Endometrial microvascular endothelial cells (primary cell): ENCODE measurements around the gene ZNF423. TPM values are rescaled to one million over a fixed set of nuclear protein-coding genes. Genes with fewer than 3 reads are reported as not detected.

Experiments used
- in situ Hi-C: cut with HindIII; loops from 2 replicates; pipeline ENCODE4 v1.10.0; 2017; ENCODE audit warnings: low sequenced_read_pairs, low pct_unique_long_range_greater_than_20kb; ENCODE audit errors: inconsistent ontology term
- total RNA-seq: library from RNA; depleted of rRNA; stranded (reverse); fragments of >200 nt; gene quantifications from one replicate; pipeline ENCODE4 v1.2.3, GENCODE V29; 2015; ENCODE audit errors: inconsistent ontology term

ZNF423 gene
- total RNA-seq, 1 donor from 2014 or later, result 1.2 TPM

DNA sequence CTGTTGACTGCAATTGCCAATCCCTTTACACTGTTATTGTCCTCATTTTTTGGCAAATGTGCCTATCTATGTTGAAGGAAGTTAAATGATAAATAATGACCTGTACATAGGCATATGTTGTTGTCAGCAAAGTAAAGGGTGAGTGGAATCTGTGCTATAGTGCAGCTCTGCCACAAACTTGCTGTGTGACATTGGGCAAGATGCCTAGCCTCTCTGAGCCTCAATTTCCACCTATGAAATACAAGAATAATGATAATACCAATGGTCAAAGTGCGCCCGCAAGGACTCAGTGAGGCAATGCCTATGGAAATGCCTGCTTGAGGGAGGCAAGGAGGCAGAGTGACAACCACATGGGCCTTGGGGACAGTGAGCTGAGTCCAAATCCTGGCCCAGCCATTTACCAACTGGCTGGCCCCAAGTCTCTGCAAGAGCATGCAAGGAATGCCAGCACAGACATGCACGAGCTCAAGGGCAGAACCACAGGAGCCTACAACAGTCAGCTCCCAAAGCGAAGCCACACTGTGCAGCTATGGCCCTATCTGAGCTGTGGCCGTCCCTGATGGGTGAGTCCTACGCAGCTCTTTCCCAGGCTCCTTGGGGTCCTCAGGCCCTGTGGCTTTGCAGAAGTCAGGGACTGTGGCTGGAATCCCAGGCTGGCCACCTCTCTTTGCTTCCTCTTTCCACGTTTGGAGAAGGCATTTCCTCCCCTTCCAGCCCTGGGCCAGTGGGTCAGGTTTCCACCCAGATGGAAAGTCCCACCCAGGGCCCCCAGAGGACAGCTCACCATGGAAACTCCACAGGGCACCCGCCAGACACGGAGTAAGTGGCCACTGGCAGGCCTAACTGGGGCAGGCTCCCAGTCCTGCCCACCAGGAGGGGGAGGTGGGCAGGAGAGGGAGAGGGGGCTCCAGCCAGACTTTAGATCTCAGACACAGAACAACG, 82.1 kb downstream of the ZNF423 start:
- in situ Hi-C loops, result no loop called here

DNA sequence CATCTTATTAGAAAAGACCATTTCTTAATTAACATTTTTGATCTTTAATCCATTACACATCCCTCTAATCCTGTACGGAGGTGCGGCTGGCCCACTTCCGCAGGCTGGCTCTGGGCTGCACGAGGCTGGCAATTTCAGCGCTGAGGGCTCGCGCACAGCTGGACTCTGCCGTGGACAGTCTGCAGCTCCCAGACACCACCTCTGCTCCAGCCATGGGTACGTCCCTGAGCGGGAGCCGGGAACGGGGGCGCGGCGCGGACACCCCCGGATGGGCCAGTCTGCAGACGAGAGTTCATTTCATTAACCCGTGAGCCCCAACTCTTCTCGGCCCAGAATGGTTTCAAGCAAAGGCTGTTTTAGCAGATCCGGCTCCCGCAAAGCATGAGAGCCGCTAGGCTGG, 87.9 kb downstream of the ZNF423 start:
- in situ Hi-C loops, result no loop called here

DNA sequence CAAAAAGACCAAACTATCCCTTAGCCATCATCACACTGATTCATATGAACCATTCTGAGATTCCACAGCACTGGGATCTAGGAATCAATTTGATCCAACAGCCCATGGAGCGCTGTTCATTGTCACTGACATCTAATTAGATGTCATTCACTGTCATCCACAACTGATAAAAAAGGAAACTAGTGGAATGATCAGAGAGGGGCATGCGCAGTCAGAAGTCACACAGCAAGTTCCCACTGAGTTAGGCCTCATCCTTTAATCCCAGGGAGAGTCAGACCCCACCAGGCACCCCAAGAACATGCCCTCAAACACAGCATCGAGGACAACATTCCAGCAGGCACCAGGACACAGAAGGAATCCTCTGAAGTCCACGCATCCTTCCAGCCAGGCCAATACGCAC, 88.5 kb downstream of the ZNF423 start:
- in situ Hi-C loops, result no loop called here

DNA sequence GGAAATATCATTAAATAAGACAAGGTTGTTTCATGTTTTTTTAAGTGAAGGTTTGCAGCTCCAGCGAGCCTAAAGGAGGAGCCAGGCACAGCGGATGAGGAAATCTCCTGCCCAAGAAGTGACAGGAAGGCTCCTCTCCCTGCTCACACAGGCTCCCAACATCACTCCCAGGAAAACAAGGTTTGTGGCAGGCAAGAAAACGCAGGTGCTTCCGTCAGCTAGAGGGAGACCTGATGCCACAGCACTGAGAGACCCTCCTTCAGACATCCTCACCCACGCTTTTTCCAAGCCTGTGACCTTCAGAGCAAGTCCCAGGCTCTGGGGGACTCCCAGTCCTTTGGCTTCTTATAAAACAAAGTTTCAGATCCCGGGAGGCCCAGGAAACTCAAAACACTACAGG, 89.7 kb downstream of the ZNF423 start:
- in situ Hi-C loops, result no loop called here

DNA sequence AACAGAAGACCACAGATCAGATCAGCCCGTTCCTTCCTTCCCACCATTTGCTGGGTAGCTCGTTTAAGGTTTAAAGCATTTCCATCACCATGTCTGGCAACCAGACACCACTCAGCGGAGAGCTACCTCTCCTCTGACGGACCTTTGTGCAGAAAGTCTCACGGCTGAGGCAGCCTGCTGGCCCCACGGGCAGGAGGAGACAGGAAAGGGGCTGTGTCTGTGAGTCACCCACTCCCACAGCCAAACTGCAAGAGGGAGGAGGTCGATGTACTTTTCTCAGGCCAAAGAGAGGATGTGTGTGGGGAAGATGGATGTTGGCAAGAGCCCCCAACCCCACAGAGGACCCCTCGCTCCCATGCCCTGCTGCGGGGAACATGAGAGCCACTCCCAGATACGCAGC, 92.1 kb downstream of the ZNF423 start:
- in situ Hi-C loops, result no loop called here

DNA sequence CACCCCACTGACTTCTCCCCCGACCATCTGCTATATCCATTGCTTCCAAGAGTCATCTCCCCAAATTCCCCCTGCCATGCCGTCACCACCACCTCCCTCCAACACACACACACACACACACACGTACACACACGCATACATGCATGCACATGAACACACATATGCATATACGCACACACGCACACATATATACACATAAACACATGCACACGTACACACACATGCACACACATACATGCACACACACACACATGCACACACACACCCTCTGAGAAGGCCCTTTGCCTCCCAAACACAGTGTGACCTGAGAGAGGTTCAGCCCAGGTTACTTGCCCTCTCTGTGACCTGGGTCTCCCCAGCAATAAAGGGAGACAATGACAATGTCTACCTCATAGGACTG, 95.1 kb downstream of the ZNF423 start:
- in situ Hi-C loops, result no loop called here

DNA sequence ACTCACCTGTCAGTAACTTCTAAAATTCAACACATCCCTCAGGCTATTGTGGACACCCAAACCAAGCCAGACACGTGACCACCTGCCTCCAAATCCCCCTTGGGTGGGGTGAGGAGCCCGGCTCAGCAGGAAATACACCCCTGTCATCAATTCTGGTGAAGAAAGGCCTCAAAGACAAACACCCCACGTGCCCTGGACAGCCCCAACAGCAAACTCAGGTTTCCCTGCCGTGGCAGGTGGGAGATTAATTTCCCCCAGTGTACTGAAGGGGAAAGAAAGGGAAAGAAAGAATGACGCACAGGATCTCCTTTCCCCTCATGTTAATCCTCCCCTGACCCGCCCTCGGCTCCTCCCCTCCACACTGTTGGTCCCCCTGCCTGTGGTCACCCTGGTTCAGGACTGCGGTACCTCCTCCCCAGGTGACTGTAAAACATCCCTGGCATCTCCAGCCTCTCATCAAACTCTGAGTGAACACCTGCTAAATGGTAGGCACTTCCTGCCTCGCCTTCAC, 98.3 kb downstream of the ZNF423 start:
- in situ Hi-C loops, result no loop called here

DNA sequence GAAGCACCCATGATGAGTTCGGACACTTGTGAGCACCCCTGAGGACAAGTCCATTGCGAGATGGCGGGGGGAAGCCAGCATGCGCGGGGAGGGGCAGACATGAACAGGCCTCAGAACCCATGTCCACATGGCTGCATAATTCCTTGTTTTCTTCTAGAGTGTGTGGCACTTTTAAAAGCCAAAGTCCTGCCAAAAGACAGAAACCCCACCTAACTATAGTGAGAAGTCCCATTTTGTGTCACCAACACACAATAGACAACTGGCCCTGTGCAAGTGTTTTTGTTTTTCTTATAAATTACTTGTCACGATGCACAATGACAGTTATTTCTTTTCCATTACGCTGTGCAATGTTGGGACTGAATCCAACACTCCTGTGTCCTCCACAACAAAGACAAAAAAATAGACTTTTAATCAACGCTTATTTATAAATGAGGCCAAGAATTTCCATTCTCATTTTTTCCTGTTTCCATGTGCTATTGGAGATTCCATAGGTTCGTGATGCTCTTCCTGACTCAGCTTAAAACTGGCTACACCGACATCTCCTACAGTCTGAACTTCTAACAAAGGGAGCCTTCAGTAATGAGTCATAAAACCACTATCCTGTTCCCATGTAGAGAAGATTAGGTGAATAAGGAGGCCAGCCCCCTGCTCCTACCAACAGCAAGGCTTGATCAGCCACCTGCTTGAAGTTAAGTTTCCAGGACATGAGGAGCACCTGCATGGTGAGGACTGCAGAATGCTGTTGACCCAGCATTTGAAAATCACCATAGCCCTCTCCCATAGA, 98.9 kb downstream of the ZNF423 start:
- in situ Hi-C loops, result no loop called here

DNA sequence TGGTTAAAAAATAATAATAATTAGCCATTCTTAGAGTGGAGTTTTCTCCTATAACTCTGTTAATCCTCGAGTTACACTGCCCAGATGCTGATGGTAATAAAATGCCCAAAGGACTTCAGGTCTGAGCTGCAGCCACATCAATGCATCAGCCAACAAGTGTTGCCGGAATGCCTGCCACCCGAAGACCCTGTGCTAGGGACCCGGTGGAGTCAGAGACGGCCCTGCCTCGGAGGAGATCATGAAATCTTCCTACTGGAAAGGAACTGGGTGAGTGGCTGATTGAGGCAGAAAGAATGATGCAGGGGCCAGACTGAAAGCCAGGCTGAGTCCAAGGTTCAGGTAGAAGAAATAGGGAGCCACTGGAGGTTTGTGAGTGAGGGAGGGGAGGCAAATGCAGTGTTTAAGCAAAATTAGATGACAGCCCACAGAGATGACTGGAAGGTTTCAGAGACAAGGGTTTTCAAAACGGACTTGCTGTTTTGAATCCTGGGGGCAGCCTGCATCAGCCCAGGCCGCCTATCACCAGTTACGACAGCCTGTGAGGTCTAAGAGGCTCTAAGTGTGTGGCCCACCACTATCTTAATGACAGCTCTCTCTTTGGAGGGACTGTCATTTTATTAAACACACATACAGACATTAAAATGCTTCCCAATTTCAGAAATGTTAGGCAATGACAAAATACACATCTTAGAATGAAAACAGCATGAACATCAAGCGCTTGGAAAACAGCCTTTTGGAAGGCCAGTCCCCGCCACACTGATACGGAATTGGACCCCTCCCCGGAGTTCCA, 100.0 kb downstream of the ZNF423 start:
- in situ Hi-C loops, result no loop called here

DNA sequence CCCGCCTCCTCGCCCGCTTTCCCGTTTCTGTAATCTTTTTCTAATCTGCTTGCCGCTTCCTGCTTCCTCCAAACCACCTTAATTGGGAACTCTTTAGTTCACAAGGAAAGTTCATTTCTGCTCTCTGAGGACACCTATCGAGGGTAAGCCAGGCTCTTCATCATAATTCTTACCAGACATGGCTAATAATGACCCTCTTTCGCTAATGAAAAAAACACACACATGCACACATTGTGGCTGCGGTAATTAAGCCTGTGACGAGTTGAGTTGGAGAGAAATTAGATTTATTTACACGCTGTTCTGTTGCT, 100.6 kb downstream of the ZNF423 start:
- in situ Hi-C loops, result no loop called here

DNA sequence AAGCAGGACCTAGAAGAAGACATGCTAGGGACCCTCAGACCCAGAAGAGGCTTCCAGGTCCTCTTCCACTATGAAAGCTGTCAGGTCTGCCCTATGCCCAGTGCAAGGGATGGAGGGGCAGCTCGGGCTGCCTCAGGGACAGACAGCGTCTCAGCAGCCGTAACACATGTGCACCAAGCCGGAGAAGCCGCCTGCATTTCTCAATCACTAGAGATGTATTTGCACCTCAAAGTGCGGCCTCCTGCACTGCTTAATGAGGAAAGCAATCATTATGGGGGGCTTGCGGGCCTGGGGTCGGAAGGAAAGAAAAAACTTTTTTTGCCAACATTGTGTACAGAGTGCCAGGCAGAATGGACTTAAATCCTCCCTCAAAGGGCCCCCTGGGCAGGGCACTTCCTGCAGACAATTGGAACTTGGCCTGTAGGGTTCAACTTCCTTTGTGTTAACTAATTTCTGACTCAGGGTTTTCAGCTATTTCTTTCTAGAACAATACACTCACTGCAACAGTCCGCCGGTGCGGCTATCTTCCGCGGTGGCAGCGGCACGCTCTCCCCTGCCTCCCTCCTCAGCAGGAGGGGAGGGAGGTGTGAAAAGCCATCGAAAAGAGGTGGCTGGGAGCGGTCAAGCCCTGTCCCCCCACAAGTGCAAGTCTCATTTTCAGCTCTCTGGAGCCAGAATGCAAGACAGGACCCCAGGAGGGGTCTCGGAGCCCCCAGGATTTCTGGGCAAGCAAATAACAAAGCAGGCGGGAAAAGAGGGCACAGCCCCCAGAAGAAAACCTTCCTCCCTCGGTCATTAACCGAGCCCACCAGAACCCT, 101.2 kb downstream of the ZNF423 start:
- in situ Hi-C loops, result no loop called here

DNA sequence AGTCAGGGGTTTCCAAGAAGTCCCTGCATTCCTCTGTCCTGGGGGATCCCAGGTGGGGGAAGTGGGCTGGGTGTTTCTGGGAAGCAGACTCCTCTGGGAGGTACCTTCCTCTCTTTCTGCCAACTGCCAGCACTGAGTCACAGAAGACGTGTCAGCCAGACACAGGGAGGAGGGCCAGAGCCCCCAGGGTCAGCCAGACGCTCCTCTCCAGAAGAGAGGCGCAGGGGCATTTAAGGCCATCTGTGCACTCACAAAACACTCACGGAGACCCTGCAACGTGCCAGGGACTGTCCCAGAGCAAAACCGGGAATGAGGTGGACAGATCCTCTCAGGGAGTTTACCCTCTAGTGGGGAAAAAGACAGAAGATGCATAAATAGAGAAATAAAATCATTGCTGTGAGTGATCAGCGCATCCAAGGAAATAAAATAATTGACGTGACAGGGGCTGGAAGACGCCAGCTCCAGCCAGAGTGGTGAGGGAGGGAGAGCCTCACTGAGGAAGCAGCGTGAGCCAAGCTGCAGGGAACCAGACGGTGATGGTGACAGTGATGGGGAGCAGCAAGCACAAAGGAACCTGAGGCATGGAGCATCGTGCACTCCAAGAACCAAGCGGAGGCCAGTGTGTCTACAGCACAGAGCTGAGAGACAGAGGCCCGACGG, 105.4 kb downstream of the ZNF423 start:
- in situ Hi-C loops, result no loop called here

DNA sequence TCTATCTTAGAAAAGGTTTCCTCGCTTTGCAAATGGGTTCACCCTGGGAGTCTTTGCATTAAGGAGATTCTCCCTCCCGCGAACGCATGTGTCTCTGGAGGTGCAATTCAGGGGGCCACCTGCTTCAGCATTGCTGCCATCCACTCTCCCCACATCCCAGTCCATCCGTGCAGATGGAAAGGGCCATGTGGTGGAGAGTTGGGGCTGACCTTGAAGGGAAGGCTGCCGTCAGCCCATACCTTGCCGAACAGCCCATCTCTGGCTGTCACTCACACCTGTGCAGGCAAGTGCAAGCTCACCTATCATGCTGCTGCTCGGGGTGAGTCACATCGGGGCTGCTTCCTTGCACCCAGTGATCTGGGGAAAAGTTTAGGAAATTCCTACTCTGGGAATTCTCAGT, 106.1 kb downstream of the ZNF423 start:
- in situ Hi-C loops, result no loop called here

DNA sequence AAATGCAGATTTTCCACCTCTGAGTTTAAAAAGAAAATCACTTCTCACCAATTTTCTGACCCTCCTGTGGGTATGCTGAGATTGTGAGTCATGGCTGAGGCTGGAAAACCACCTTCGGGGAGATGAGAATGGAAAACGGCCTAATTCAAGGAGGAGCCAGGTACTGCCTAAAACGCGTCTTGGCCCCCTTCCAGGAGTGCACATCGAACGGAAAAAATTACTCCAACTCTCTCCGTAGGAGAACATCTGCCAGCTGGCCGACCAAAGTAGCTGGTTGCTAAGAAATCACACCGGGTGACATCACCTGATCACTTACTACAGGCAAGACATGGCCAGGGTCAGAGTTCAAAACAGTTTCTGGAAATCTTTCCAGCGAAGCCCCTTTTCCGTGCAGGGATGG, 107.6 kb downstream of the ZNF423 start:
- in situ Hi-C loops, result no loop called here

DNA sequence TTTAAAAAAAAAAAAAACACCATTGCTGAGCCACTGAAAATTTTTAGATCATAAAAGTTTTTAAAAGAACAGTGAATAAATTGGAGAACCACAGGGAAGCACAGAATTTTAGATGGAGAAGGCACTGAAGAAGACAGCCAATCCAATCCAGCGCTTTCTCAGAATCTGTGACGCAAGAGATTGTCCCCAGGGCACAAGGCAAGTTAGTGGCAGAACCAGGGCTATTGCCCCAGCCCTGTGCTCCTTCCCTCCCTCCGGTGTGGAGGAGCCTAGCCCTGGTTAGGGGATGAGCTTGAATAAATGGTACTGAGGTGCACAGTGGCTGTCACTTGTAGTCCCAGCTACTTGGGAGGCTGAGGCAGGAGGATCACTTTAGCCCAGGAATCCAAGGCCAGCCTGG, 108.3 kb downstream of the ZNF423 start:
- in situ Hi-C loops, result no loop called here

DNA sequence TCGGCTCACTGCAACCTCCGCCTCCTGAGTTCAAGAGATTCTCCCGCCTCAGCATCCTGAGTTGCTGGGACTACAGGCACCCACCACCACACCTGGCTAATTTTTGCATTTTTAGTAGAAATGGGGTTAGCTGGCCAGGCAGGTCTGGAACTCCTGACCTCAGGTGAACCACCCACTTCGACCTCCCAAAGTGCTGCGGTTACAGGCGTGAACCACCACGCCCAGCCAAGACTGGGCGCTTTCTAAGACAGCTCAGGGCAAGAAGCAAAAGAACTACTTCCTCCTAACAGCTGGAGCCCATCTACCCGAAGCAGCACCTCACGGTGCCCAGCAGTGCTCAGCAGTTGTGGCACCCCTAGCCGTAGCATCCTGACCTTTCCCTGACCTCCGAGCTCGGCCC, 109.4 kb downstream of the ZNF423 start:
- in situ Hi-C loops, result no loop called here

DNA sequence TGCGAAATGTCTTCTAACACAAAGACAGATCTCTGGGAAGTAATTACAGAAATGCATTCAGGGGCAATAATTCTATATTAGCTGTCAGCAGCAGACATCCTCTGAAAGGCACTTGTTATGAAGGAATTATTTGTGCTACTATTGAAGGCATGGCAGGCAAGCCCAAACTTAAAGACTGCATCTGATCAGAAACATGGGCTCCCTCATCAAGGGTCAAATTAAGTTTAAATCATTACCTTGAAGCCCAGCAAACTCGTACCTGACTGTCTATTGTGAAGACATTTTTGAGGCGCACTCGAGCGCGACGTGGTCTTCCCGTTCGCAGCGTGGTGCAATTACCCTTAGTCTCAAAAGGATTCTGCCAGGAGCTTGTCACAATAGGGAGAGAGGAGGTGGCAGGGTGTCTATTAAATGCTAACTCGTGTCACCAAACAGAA, 110.6 kb downstream of the ZNF423 start:
- in situ Hi-C loops, result no loop called here
